CD8-positive, alpha-beta memory T cell (primary cell): ENCODE measurements around the gene CDCA7L. TPM values are rescaled to one million over a fixed set of nuclear protein-coding genes. Genes with fewer than 3 reads are reported as not detected.

Experiments used
- CTCF ChIA-PET: fragments of 350-600 bp; sonication (Branson Sonifier 250); formaldehyde crosslinking; loops from one replicate; lab custom pipeline; 2021; ENCODE audit warnings: antibody characterized with exemption; lab: Charles Lee
- POLR2A ChIA-PET: fragments of 350-600 bp; sonication (Branson Sonifier 250); formaldehyde crosslinking; loops from one replicate; lab custom pipeline; 2021; ENCODE audit warnings: antibody characterized with exemption; lab: Charles Lee
- DNase-seq, 5 donors: peaks; one replicate each; pipeline versions ENCODE4 v3.0.0 to v3.0.0-alpha.2; 2020 to 2022; ENCODE audit warnings: mixed read lengths in 1 of 5
- H3K27ac ChIP-seq: one replicate; pipeline ENCODE4 v1.7.0; 2013; ENCODE audit warnings: low read depth, mild to moderate bottlenecking, low read length, moderate library complexity
- H3K27me3 ChIP-seq: 2 replicates; pipeline ENCODE4 v1.7.0; 2013; ENCODE audit warnings: low read length, mild to moderate bottlenecking; ENCODE audit not compliant: insufficient read depth, poor library complexity, severe bottlenecking
- H3K36me3 ChIP-seq: 2 replicates; pipeline ENCODE4 v1.7.0; 2013; ENCODE audit warnings: mild to moderate bottlenecking, low read length, moderate library complexity; ENCODE audit not compliant: insufficient read depth
- H3K4me1 ChIP-seq: 2 replicates; pipeline ENCODE4 v1.7.0; 2013; ENCODE audit warnings: mild to moderate bottlenecking, low read length, moderate library complexity; ENCODE audit not compliant: insufficient read depth
- H3K4me3 ChIP-seq: 2 replicates; pipeline ENCODE4 v1.7.0; 2013; ENCODE audit warnings: mild to moderate bottlenecking, low read length
- H3K9me3 ChIP-seq: 2 replicates; pipeline ENCODE4 v1.7.0; 2013; ENCODE audit warnings: mild to moderate bottlenecking, low read length
- H3K27ac Mint-ChIP-seq, 8 donors: one replicate each; pipeline ENCODE4 v1.8.0; 2020 to 2021; ENCODE audit warnings: mixed read lengths in 8 of 8, mild to moderate bottlenecking in 6 of 8, inconsistent platforms in 3 of 8, moderate library complexity in 3 of 8
- H3K27me3 Mint-ChIP-seq, 2 donors: one replicate each; pipeline ENCODE4 v1.8.0; 2020 to 2021; ENCODE audit warnings: mixed read lengths in 2 of 2, mild to moderate bottlenecking in 1 of 2, moderate library complexity in 1 of 2
- H3K36me3 Mint-ChIP-seq, 3 donors: one replicate each; pipeline ENCODE4 v1.8.0; 2020 to 2021; ENCODE audit warnings: mixed read lengths in 3 of 3, inconsistent platforms in 1 of 3, mild to moderate bottlenecking in 1 of 3
- H3K4me1 Mint-ChIP-seq, 3 donors: one replicate each; pipeline ENCODE4 v1.8.0; 2020 to 2021; ENCODE audit warnings: mixed read lengths in 3 of 3, inconsistent platforms in 1 of 3, mild to moderate bottlenecking in 1 of 3
- H3K4me3 Mint-ChIP-seq, 7 donors: one replicate each; pipeline ENCODE4 v1.8.0; 2020 to 2021; ENCODE audit warnings: mixed read lengths in 7 of 7, mild to moderate bottlenecking in 6 of 7, moderate library complexity in 4 of 7, inconsistent platforms in 2 of 7
- H3K9me3 Mint-ChIP-seq, 5 donors: one replicate each; pipeline ENCODE4 v1.8.0; 2020 to 2022; ENCODE audit warnings: mixed read lengths in 5 of 5, mild to moderate bottlenecking in 3 of 5, moderate library complexity in 2 of 5, inconsistent platforms in 1 of 5
- polyA plus RNA-seq: library from polyadenylated mRNA; unstranded; fragments of 300-500 nt; fragmentation: Illumina TruSeq; gene quantifications from one replicate; pipeline ENCODE4 v1.2.3, GENCODE V29; 2021
- total RNA-seq, 2 experiments: library from RNA; stranded (reverse); gene quantifications; one replicate each; pipeline ENCODE4 v1.2.3, GENCODE V29; 2021

The CDCA7L gene
- total and polyA plus RNA-seq, 3 experiments from 2014 or later = 6.5 to 75.9 (median 75.5) TPM

- Histone ChIP-seq H3K4me1 (no peaks in the 10 kb centered on the region), H3K36me3 (no peaks in the 10 kb centered on the region), H3K27ac (no peak overlapping the region), H3K9me3 (no peaks in the 10 kb centered on the region), H3K4me3 (no peak overlapping the region), H3K27me3 (no peaks in the 10 kb centered on the region)
- Mint-ChIP-seq H3K27ac (no peak overlapping the region), H3K4me3 (no peak overlapping the region), H3K36me3 (no peaks in the 10 kb centered on the region), H3K9me3 (no peaks in the 10 kb centered on the region), H3K4me1 (peaks cover 9 to 12% (median 9%) of the 10 kb centered on the region in 3 donors), H3K27me3 (peaks cover 2 to 4% of the 10 kb centered on the region in 2 donors)
- no peak for DNase-seq
- CTCF ChIA-PET = no interaction called here
- POLR2A ChIA-PET = no interaction called here
Observed at GRCh38 chr7:21971780-21972396, 26.2 kb upstream of the CDCA7L start.

- Mint-ChIP-seq H3K4me1 (peaks cover 9 to 12% (median 9%) of the 10 kb centered on the region in 3 donors), H3K27ac (no peak overlapping the region), H3K9me3 (no peaks in the 10 kb centered on the region), H3K27me3 (peaks cover 3 to 4% of the 10 kb centered on the region in 2 donors), H3K36me3 (no peaks in the 10 kb centered on the region), H3K4me3 (no peak overlapping the region)
- CTCF ChIA-PET = no interaction called here
- DNase-seq = no peak
- Histone ChIP-seq H3K9me3 (no peaks in the 10 kb centered on the region), H3K4me1 (no peaks in the 10 kb centered on the region), H3K4me3 (no peak overlapping the region), H3K27me3 (no peaks in the 10 kb centered on the region), H3K36me3 (no peaks in the 10 kb centered on the region), H3K27ac (no peak overlapping the region)
- POLR2A ChIA-PET = no interaction called here
Observed at GRCh38 chr7:21969822-21970221, 24.1 kb upstream of the CDCA7L start.

GRCh38 chr7:21967598-21968003 is 21.9 kb upstream of the CDCA7L start:
- Histone ChIP-seq H3K9me3 (no peaks in the 10 kb centered on the region), H3K27me3 (no peaks in the 10 kb centered on the region), H3K36me3 (no peaks in the 10 kb centered on the region), H3K4me1 (no peaks in the 10 kb centered on the region), H3K4me3 (no peak overlapping the region), H3K27ac (no peak overlapping the region)
- Mint-ChIP-seq H3K4me1 (peaks cover 9 to 12% (median 9%) of the 10 kb centered on the region in 3 donors), H3K4me3 (peak overlapping the region in 4 of 7 donors; percentile 29 to 59 (median 50)), H3K27me3 (peaks cover 3 to 5% of the 10 kb centered on the region in 2 donors), H3K9me3 (no peaks in the 10 kb centered on the region), H3K27ac (no peak overlapping the region), H3K36me3 (no peaks in the 10 kb centered on the region)
- DNase-seq = peak in 3 of 5 donors; percentile 25 to 48 (median 36)
- CTCF ChIA-PET = no interaction called here
- POLR2A ChIA-PET = no interaction called here

GRCh38 chr7:21966271-21966670 is 20.6 kb upstream of the CDCA7L start:
- Histone ChIP-seq H3K27ac (no peak overlapping the region), H3K27me3 (no peaks in the 10 kb centered on the region), H3K9me3 (no peaks in the 10 kb centered on the region), H3K4me3 (no peak overlapping the region), H3K4me1 (no peaks in the 10 kb centered on the region), H3K36me3 (no peaks in the 10 kb centered on the region)
- ChIA-PET POLR2A (no interaction called here), CTCF (no interaction called here)
- peaks cover 5 to 11% of the 10 kb centered on the region in 2 donors for H3K27me3 Mint-ChIP-seq
- H3K9me3 Mint-ChIP-seq = no peaks in the 10 kb centered on the region
- no peak overlapping the region for H3K4me3 Mint-ChIP-seq
- H3K36me3 Mint-ChIP-seq = no peaks in the 10 kb centered on the region
- H3K27ac Mint-ChIP-seq = no peak overlapping the region
- H3K4me1 Mint-ChIP-seq = peaks cover 9 to 12% (median 9%) of the 10 kb centered on the region in 3 donors
- DNase-seq = no peak

GRCh38 chr7:21965291-21965690 is 19.6 kb upstream of the CDCA7L start:
- H3K27ac ChIP-seq = no peak overlapping the region
- POLR2A ChIA-PET = no interaction called here
- no peaks in the 10 kb centered on the region for H3K36me3 Mint-ChIP-seq

GRCh38 chr7:21962677-21963076 is 17.0 kb upstream of the CDCA7L start:
- Mint-ChIP-seq H3K27ac (no peak overlapping the region), H3K27me3 (peaks cover 3 to 22% of the 10 kb centered on the region in 2 donors), H3K4me1 (peaks cover 4 to 5% (median 4%) of the 10 kb centered on the region in 3 donors), H3K9me3 (no peaks in the 10 kb centered on the region), H3K36me3 (no peaks in the 10 kb centered on the region), H3K4me3 (no peak overlapping the region)
- H3K4me3 ChIP-seq = no peak overlapping the region
- no peaks in the 10 kb centered on the region for H3K9me3 ChIP-seq
- no peaks in the 10 kb centered on the region for H3K4me1 ChIP-seq
- no peaks in the 10 kb centered on the region for H3K27me3 ChIP-seq
- ChIA-PET POLR2A (no interaction called here), CTCF (interaction anchor here (0.6 to 0.8 kb wide), 2 partner anchors 8 to 67 kb away, joined by 3 read pairs; no protein-coding TSS in a partner anchor)
- DNase-seq = no peak
- no peak overlapping the region for H3K27ac ChIP-seq
- H3K36me3 ChIP-seq = no peaks in the 10 kb centered on the region

More at GRCh38 chr7:21965291-21965690, 19.6 kb upstream of the CDCA7L start:
- Mint-ChIP-seq H3K4me1 (peaks cover 9 to 12% (median 9%) of the 10 kb centered on the region in 3 donors), H3K9me3 (no peaks in the 10 kb centered on the region), H3K4me3 (no peak overlapping the region), H3K27ac (no peak overlapping the region), H3K27me3 (peaks cover 3 to 15% of the 10 kb centered on the region in 2 donors)
- DNase-seq = no peak
- CTCF ChIA-PET = no interaction called here
- no peaks in the 10 kb centered on the region for H3K27me3 ChIP-seq
- no peaks in the 10 kb centered on the region for H3K4me1 ChIP-seq
- no peak overlapping the region for H3K4me3 ChIP-seq
- H3K9me3 ChIP-seq = no peaks in the 10 kb centered on the region
- no peaks in the 10 kb centered on the region for H3K36me3 ChIP-seq

GRCh38 chr7:21960922-21961321 is 15.2 kb upstream of the CDCA7L start:
- H3K4me3 ChIP-seq = no peak overlapping the region
- Mint-ChIP-seq H3K4me3 (no peak overlapping the region), H3K27ac (no peak overlapping the region), H3K27me3 (peaks cover 3 to 23% of the 10 kb centered on the region in 2 donors), H3K9me3 (no peaks in the 10 kb centered on the region), H3K36me3 (no peaks in the 10 kb centered on the region), H3K4me1 (no peaks in the 10 kb centered on the region)
- no peaks in the 10 kb centered on the region for H3K36me3 ChIP-seq
- ChIA-PET CTCF (no interaction called here), POLR2A (no interaction called here)
- H3K27me3 ChIP-seq = no peaks in the 10 kb centered on the region
- no peaks in the 10 kb centered on the region for H3K4me1 ChIP-seq
- H3K9me3 ChIP-seq = no peaks in the 10 kb centered on the region
- no peak for DNase-seq
- H3K27ac ChIP-seq = no peak overlapping the region

GRCh38 chr7:21959387-21959776 is 13.7 kb upstream of the CDCA7L start:
- H3K4me1 Mint-ChIP-seq = no peaks in the 10 kb centered on the region
- no peaks in the 10 kb centered on the region for H3K27me3 ChIP-seq
- H3K4me3 ChIP-seq = no peak overlapping the region
- no peak overlapping the region for H3K4me3 Mint-ChIP-seq
- peaks cover 2 to 22% of the 10 kb centered on the region in 2 donors for H3K27me3 Mint-ChIP-seq
- no peak for DNase-seq
- H3K9me3 ChIP-seq = no peaks in the 10 kb centered on the region
- POLR2A ChIA-PET = no interaction called here
- H3K27ac ChIP-seq = no peak overlapping the region
- H3K36me3 Mint-ChIP-seq = no peaks in the 10 kb centered on the region
- H3K4me1 ChIP-seq = no peaks in the 10 kb centered on the region
- no peak overlapping the region for H3K27ac Mint-ChIP-seq
- H3K36me3 ChIP-seq = no peaks in the 10 kb centered on the region
- CTCF ChIA-PET = no interaction called here
- no peaks in the 10 kb centered on the region for H3K9me3 Mint-ChIP-seq
